Posterior vena cava (tissue), 2 donors: ENCODE data around the gene USP54. TPM values are rescaled to one million over a fixed set of nuclear protein-coding genes. Genes with fewer than 3 reads are reported as not detected.
"Not testable (repeated sequence)": the region's sequence is repeated elsewhere in the genome, so short reads cannot be mapped to it uniquely, and the experiment has no call there.

Experiments used
- DNase-seq: peaks from one replicate; pipeline ENCODE4 v3.0.0-alpha.2; 2020; ENCODE audit warnings: low spot score
- intact Hi-C, 2 donors: fragments of 100-400 bp; cut with DNase I; formaldehyde crosslinking; loops; one replicate each; pipeline versions ENCODE4 v1.14.1 to v1.14.2; 2022 to 2023
- total RNA-seq, 2 donors: library from RNA; stranded (reverse); fragmentation: NEBNext Ultra II Directional; extraction: Animal tissue kit (Norgen Biotek cat#: 25700); gene quantifications; one replicate each; pipeline ENCODE4 v1.2.1, GENCODE V29; 2021
- donor health status: DM: yes; HTN: yes; CAD: no.
- donor health status: DM: yes; HTN: yes; CAD: no.

Gene USP54
- total RNA-seq, 2 donors from 2014 or later: 53.9 to 58.3 TPM

GRCh38 chr10:73593110-73593509, 2.0 kb upstream of the USP54 start:
- DNase-seq: no peak
- intact Hi-C loops: no loop called here

- DNase-seq: no peak
- intact Hi-C loops: no loop called here
Observed at GRCh38 chr10:73591935-73592699, 975 bp upstream of the USP54 start.

- intact Hi-C loops: no loop called here
- no peak for DNase-seq
Observed at GRCh38 chr10:73589563-73590126, 1.5 kb downstream of the USP54 start.

DNA sequence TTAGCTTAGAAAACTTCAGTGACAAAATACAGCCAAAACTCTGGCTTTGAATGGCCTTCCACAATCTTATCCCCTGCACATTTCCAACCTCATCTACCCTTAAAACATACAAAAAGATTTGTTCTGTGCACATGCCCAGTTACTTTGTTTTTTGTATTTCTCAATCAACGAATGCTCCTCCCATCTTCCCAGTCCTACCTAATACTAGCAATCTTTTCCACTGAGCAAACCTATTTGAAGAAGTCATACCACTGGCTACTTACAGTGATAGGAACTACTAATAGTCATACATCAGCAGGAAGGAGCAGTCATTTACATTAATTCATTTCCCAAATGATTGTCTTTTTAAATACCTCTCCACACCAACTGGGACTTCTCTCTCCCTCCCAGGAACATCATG, 2.5 kb downstream of the USP54 start:
- DNase-seq: no peak
- intact Hi-C loops: no loop called here

DNA sequence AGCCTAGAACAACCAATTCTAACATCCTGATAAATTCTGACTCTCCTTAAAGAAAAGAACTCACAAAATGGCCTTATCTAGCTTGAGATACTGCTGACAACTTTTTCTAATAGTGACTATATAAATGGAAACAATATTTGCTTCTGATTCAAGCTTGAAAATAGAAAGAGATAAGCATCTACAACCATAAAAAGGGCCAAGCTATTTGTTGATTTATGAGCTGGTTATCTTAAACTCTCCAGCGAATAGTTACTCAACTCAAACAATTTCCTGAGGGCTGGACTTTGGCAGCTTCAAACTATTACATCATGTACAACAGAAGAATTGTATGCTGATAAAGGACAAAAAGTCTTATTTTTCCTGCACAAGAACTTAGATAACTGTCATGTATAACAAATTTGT, 4.6 kb downstream of the USP54 start:
- DNase-seq: no peak
- intact Hi-C loops: no loop called here

DNA sequence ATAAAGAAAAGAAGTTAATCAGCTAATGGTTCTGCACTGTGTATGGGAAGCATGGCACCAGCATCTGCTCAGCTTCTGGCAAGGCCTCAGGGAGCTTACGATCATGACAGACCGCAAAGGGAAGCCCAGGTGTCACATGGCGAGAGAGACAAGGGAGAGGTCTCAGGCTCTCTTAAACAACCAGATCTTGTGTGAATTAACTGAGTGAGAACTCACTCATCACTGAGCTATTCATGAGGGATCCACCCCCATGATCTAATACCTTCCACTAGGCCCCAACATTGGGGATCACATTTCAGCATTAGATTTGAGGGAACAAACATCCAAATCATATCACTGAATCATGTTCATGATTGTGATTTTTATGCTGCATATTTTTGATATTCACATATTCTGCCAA, 5.8 kb downstream of the USP54 start:
- intact Hi-C loops: no loop called here
- DNase-seq: no peak

DNA sequence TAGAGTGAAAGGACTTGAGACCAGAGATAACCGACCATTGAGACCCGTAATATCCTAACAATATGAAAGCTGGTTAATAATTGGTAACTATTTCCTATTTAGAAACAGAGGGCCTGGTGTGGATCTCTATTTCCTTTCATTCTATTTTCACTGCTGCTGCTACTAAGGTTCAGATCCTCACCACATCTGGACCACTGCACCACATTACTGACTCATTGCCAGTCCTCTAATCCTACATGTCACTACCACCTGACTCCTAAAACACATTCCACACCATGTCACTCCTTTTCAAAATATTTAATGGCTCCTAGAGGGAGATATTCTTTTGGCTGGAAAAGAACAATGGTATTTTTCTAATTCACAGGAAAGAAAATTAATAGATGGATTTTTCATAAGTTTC, 6.4 kb downstream of the USP54 start:
- intact Hi-C loops: no loop called here
- no peak for DNase-seq

DNA sequence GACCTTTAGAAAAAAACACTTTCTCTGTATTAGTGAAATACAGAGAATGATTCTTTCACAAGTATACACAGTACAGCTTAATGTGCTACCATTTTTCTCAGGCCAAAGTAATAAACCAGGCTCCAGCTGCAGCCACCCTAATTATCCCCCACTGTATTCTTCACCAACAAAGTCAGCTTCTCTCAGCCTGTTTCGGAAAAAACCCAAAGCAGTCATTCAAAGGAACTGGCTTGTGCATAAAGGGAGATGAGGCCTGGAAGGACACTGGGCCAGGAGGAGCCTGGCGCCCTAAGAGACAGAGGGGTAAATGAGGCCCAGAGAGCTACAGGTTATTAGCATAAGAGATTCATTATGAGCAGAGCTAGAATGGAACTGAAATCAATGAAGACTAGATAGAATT, 9.2 kb downstream of the USP54 start:
- intact Hi-C loops: no loop called here
- no peak for DNase-seq

- not testable (repeated sequence) for DNase-seq
- intact Hi-C loops: loop anchor here in 1 of 2 donors (5.0 kb wide), 1 partner anchor 68 kb away; no protein-coding TSS in a partner anchor
Observed at GRCh38 chr10:73578927-73579326, 12.2 kb downstream of the USP54 start.

DNA sequence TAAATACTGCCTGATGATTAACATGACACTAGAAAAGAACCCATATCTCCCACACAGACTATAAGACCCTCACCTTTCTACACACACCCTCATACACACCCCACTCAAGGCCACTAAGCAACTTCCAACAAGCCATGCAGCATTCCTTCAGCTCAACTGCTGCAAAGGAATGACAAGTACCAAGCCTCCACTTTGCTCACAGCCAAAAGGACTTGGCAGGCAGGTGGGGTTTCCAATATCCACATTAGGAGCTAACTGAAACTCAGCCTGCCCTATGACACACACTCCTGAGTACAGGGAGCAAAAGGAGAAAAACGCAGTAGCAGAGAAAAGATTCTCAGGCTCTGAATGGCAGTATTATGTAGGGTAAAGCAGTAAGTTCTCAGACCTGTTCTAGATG, 13.4 kb downstream of the USP54 start:
- DNase-seq: peak; percentile 83
- intact Hi-C loops: loop anchor here in 1 of 2 donors (5.0 kb wide), 1 partner anchor 70 kb away; no protein-coding TSS in a partner anchor

DNA sequence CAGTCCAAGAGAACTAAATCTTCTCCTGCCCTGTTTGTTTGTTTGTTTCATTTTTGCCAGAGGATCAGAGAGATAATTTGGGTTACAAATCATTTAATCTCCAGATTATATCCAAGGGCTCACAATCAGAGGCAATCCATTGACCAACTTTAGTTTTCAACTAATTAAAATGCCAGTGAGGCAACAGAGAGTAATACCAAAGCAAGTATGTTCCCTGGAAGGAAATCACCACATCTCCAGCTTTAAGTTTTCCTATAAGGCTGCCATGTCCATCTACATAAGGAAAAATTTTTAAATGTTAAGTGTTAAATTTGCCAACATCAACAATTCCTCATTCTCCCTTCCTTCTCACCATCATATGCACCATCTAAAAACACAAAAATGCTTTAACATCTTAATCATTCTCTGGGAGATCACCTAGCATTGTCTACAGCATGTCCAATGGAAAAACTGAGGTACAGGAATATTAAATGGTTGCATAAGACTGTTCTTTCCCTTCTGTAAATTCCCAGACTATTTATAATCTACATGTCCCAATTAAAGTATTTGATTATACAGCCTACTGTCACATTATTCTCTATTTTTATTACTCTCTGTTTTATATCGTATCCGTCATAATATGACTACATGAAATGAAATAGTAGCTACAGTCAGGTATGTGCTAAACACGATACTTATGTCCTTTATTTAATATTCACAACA, 14.1 kb downstream of the USP54 start:
- no peak for DNase-seq
- intact Hi-C loops: loop anchor here in 1 of 2 donors (5.0 kb wide), 1 partner anchor 70 kb away; no protein-coding TSS in a partner anchor

- no peak for DNase-seq
- intact Hi-C loops: loop anchor here in 1 of 2 donors (5.0 kb wide), 1 partner anchor 71 kb away; no protein-coding TSS in a partner anchor
Observed at GRCh38 chr10:73576178-73576889, 14.8 kb downstream of the USP54 start.

- DNase-seq, intact Hi-C loops: not testable (repeated sequence)
Observed at GRCh38 chr10:73567025-73567424, 24.1 kb downstream of the USP54 start.

GRCh38 chr10:73561192-73561591, 29.9 kb downstream of the USP54 start:
- DNase-seq: no peak
- intact Hi-C loops: no loop called here

- DNase-seq: no peak
- intact Hi-C loops: no loop called here
Observed at GRCh38 chr10:73559590-73559989, 31.6 kb downstream of the USP54 start.

DNA sequence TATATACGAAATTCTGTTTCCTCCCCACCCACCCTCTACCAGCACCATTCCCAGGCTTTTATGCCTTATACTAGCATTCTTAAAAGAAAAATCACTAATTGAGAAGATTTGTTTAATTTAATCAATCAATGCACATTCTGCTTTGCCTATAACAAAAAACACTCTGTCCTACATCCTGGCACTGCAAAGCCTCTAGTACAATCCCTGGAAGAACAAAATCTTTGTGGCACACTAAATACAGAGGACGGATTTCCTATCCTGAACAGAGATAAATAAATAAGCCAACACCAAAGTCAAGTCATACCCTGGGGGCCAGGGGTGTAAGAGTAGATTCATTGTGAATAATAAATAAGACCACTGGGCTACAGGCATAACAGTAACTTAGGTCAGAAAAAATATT, 34.3 kb downstream of the USP54 start:
- intact Hi-C loops: no loop called here
- no peak for DNase-seq

- no peak for DNase-seq
- intact Hi-C loops: no loop called here
Observed at GRCh38 chr10:73554721-73555120, 36.4 kb downstream of the USP54 start.

GRCh38 chr10:73553761-73554160, 37.4 kb downstream of the USP54 start:
- no peak for DNase-seq
- intact Hi-C loops: no loop called here

DNA sequence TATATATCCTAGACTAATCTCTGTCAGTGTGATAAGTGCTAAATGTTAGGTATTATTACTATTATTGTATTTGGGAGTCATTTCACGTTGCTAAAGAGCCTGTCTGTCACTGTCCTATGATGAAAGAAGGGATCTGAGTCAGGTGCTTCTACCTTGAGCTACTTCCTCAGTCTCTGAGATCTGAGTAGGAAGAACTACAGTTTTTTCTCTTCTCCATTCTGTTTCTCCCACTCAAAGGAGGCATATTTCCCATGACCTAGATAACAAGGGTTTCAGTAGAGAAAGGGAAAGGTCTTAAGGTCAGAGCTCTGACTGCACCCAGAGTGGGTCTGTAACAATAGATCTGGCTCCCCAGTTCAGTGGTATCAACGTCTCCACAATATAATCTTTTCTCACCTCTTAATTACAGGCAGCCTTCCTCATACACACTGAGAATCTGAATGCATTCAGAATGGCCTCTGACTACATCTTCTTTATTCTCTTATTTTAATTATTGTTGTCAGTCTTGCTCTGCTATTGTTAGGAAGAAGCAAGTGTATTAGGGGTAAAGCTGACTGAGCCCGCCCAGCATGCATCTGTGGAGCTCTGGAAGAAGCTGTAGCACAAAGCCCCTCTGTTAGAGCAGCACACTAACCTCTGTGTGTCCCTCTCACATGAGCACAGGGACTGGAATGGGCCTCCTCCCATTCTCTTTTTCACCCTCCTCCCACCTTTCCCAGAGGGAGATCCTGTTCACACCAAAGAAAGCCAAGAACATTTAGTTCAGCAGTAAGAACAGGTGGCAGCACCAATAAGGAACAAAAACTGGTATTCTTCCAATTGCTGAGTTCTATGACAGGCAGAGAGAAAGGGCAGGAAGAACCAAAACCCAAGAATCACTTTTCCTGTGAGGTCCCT, 38.1 kb downstream of the USP54 start:
- intact Hi-C loops: no loop called here
- DNase-seq: no peak
